Stimulated activated CD8-positive, alpha-beta memory T cell treated with anti-CD3 and anti-CD28 coated beads, Interleukin-4, amount 100 ng/mL, for 24 hours (primary cell): Measurements from ENCODE around the gene SYVN1.
"Not testable (repeated sequence)": the region's sequence is repeated elsewhere in the genome, so short reads cannot be mapped to it uniquely, and the experiment has no call there.

ENCODE experiments used
- DNase-seq: peaks from one replicate; pipeline ENCODE4 v3.0.0-alpha.2; 2020; ENCODE audit warnings: low read depth

SYVN1 gene

GRCh38 chr11:65127473-65128181 lies 6.7 kb downstream of the SYVN1 start:
- no peak for DNase-seq

DNA sequence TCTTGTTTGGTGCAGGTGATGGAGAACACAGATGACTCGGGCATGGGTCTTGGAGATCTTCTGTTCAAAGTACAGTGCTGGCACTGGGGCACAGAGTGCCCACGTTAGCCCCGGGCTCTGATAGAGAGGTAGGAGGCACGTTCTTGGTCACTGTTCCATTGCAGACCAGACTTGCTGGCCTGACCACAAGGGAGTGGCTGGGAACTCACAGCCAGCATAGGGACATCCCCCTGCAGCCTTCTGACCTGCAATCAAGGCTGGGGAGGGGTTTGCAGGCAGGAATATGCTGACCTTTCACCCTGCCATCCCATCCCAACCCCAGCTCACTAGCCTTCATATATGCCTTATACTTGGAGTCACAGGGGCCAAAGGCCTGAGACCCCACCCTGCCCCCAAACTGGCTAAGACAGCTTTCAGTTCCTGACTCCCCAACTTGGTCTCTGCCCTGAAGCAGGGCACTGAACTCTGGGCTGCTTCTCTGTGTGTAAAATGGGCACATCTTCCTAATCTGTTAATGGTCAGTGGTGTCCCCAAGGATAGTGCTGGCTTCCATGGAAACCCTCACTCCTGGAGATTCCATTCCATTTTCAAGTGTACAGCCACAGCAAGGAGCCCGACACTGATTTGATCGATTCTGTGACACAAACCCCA lies 7.6 kb downstream of the SYVN1 start:
- DNase-seq: no peak

- DNase-seq: no peak
Measured at GRCh38 chr11:65125197-65126056, 8.9 kb downstream of the SYVN1 start.

- DNase-seq: no peak
Measured at GRCh38 chr11:65124480-65125196, 9.7 kb downstream of the SYVN1 start.

GRCh38 chr11:65121865-65122696 lies 12.2 kb downstream of the SYVN1 start, which contains the start of the genes FAU and MRPL49:
FAU (minus strand) TSS chr11:65122134; CDS start chr11:65121813, 321 bp downstream.
MRPL49 (plus strand) TSS chr11:65122321; CDS start chr11:65122347, 26 bp downstream.
- DNase-seq: peak; percentile 99

DNA sequence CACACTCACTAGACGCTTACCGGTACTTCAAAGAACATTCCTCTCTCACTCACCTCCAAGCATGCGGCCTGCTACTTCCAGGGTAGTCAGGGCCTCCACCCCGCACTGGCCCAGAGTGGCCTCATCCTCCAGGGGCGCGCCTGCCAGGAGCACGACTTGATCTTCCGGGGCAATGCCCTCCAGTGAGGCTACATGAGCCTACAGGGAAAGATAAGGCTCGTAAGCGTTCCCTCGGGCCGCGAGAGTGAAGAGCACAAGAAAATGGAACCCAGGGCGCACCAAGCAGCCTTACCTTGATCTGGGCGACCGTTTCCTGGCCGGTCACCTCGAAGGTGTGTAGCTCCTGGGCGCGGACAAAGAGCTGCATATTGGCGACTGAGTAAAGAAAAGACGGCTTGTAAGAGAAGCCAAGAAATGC lies 12.9 kb downstream of the SYVN1 start:
- no peak for DNase-seq

- no peak for DNase-seq
Measured at GRCh38 chr11:65120831-65121230, 13.5 kb downstream of the SYVN1 start.

DNA sequence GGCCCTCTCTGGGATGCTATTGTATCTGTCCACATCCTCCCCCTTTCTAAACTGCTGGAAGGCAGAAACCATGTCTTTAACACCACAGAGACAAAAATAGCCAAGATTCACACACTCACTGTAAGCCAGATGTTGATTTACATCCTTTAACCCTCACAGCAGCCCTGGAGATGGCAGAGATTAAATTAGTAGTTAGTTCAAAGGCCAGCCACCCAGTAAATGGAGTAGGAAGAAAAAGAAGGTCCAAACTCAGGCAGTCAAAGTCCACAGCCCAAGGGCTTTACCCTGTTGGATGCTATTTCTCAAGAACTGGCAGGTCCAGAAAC lies 14.7 kb downstream of the SYVN1 start:
- no peak for DNase-seq

- DNase-seq: not testable (repeated sequence)
Measured at GRCh38 chr11:65118891-65119669, 15.2 kb downstream of the SYVN1 start.

DNA sequence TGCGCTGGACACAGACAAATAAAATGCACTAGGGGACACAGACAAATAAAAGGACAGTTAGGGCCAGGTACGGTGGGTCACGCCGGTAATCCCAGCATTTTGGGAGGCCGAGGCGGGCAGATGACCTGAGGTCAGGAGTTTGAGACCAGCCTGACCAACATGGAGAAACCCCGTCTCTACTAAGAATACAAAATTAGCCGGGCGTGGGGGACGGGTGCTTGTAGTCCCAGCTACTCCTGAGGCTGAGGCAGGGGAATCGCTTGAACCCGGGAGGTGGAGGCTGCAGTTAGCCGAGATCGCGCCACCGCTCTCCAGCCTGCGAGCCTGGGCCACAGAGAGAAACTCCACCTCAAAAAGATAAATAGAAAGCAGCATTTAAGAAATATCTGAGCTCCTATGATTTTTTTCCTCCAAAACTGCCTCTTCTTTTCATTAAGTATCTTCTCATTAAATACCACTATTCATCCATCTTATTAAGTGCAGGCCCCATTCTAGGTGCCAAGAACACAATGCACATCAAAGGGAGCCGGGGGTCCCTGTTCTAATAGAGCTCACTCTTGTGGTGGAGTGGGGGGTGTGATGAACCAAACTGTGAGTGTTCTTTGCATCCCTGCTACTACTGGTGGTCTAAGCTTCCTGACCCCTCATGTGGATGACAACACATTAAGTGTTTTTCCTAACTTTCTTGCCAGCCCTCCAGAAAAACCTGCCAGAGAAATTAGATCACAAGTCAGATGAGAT lies 16.1 kb downstream of the SYVN1 start:
- no peak for DNase-seq

GRCh38 chr11:65117206-65118096 lies 16.9 kb downstream of the SYVN1 start, which contains the start of gene ZNHIT2:
ZNHIT2 (minus strand) TSS chr11:65117701; CDS start chr11:65117653, 48 bp downstream.
- DNase-seq: peak; percentile 100

DNA sequence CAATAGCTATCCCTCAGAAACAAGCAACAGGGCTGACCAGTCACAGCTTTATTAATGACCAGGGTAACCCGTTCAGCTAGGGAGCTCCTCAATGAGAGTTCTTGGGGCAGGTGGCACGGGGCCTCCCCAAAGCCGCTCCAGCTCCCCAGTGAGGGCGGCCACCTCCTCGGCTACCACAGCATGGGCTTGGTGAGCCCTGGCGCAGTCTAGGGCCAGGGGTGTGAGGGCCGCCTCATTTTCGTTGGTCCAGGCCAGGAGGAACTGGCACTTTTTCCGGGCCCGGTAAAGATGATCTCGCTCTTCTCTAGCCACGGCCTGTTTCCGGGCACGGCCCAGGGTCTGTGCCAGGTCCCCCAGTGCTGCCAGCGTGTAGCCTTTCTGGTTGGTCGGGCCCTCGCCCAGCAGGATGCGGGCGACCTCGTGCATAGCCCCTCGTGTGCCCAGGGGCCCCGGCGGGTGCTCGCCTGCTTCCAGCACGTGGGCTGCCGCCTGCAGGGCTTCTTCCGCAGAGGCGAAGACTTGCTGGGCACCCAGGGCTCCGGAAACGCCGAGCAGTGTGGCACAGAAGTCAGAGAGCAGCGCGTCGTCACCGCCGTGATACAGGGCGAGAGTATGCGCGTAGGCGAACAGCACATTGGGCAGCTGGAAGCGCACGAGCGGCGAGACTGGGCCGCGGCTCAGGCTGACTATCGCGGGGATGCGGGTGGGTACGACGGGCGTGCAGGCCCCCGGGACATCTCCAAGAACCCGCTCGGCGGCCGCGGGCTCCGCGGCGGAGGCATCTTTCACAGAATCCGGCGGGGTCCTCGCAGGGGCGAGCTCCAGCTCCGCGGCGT lies 17.7 kb downstream of the SYVN1 start:
- DNase-seq: peak; percentile 40

DNA sequence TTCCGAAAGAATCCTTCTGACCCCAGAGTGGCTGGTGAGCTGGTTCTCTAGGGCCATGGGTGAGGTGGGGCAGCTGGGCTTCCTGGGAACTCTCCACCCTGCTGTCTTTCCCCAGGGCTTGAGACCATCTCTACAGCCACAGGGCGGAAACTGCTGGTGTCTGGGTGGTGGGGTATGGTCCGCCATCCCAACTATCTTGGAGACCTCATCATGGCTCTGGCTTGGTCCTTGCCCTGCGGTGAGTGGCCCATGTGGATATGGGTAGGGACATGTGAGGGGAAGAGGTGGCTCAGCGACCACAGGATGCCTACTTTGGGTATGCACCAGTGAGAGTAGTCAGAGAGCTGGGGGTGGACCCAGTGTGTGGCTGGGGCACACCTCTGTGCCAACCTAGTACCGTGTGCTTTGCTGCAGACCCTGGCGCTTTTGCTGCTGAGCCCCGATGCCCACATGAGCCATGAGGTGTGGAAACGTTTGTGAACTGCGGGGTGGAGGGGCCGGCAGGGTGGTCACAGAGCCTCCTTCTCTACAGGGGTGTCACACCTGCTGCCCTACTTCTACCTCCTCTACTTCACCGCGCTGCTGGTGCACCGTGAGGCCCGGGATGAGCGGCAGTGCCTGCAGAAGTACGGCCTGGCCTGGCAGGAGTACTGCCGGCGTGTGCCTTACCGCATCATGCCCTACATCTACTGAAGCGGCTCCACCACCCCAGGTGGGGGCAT lies 18.8 kb downstream of the SYVN1 start:
- DNase-seq: no peak

DNA sequence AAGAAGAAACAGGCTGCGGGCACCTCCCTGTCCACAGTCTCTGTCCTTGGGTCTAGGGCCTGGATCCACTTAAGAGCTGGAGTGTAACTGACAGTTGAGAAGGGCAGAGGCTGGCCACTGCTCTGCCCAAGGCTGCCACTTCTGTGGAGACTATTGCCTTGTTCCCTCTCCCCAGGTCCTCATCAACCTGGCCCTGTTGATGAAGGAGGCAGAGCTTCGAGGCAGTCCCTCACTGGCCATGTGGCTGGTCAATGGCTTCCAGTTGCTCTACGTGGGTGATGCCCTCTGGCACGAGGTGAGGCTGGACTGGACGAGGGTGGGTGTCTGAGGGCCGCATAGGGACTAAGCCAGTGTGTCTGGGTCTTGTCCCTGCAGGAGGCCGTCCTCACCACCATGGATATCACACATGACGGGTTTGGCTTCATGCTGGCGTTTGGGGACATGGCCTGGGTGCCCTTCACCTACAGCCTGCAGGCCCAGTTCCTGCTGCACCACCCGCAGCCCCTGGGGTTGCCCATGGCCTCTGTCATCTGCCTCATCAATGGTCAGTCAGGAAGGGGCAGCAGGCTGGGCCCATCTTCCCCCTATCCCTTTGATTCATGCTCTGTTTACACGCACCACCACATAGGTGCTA lies 19.7 kb downstream of the SYVN1 start:
- no peak for DNase-seq

- no peak for DNase-seq
Measured at GRCh38 chr11:65113839-65114238, 20.5 kb downstream of the SYVN1 start.

DNA sequence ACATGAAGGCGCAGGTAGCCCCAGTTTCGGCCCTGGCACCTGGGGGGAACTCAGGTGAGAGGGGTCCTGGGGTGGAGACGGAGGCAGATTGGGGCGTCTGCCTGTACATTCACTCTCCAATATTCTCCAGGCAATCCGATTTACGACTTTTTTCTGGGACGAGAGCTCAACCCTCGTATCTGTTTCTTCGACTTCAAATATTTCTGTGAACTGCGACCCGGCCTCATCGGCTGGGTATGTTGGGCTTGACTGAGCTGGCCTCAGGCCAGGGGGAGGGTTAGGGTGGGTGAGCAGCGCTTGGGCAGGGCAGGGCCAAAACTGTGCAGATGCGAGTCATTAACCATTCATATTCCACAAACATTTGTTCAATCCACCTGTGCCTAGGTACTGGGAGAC lies 21.0 kb downstream of the SYVN1 start:
- DNase-seq: no peak
